AML-193 (cell line): ENCODE measurements around the gene PPP1R14B.

ENCODE experiments used
- DNase-seq, 2 experiments: peaks; one replicate each; lab custom pipeline; 2025; lab: John Stamatoyannopoulos, UW

PPP1R14B gene

DNA sequence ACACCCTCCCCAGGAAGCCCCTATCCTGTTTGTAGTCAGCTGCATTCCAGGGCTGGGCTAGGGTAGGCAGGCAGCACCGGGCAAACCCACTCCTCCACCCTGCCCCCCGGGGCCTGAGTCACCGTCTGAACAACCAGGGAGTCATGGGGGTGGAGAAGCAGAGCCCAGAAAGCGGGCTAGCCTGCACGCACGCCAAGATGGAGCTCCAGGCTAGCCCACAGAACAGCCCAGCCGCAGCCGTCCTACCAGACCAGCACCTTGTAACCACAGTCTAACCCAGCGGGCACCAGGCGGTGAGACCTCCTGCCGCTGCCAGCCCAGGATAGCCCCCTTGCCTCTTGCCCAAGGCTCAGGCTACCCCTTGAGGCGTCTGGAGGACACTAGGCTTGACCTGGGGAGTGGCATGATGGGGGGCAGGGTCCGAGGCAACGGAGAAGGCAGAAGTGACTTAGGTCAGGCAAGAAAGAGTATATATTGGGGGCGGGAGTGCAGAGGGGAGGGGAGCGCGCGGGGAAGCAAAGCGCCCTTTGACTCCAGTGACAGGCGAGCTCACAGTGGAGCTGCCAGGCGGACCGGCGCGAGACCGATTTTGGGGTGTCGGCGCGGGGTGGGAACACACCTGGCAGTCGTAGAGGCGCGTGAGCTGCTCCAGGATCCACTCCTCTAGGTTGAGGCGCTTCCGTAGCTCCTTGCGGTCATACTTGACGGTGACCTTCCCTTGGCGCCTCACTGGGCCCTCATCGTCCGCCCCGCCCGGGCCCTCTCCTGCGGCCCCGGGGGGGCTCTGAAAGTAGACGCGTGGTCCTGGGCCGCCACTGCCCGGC lies 734 bp downstream of the PPP1R14B start:
- peak in 1 of 2 experiments; percentile 30 for DNase-seq

DNA sequence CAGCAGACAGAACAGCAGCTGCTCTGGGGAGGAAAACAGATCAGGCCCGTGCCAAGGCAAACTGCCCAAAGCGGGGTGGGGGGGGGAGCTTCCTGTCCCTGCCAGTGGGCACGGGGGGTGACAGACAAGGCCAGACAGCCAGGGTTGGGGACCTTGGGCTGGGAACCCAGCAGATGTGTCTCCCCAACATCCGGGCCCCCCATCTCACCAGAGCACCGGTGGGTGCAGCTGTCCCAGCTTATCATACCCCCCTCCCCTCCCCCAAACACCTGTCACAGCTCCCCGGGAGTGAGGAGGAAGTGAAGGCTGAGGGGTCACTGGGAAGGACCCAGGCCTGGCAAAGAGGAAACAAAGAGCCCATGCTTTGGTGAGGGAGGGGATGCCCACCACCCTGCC lies 1.3 kb downstream of the PPP1R14B start:
- DNase-seq: peak; percentile 13 to 15

DNA sequence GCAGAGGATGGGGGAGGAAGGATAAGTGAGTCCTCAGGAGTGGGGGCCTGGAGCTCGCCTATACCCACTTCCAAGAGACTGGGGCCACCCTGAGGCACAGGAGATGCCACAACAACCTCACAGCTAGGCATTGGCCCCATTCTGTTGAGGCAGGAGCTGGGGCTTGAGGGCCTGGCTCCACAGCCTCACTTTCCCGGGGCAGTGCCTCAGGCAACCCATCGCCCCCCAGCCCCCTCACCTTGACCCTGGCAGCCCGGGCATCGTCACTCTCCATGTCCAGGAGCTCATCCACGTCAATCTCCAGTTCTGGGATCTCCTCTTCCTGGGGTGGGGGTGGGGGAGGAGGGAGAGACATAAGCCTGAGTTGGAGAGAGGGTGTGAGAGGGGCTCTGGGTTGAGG lies 1.8 kb downstream of the PPP1R14B start:
- DNase-seq: no peak

DNA sequence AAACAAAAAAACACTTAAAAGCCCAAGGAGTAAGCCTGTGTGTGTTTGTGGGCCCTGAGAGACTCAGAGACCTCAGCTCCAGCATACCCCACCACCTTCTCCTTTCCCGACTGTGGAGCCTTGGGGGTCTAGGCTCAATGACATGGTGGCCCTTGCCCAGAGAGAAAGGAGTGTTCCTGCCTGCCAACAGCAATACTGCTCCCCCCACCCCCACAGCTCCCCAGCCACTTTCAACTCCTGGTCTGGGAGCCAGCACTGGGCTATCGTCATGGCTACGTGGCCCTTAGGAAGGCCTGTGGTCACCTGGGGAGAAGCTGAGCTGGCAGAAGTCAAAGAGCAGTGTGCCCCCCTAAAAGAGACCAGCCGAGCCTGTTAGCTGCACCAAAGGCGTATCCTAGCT lies 2.6 kb downstream of the PPP1R14B start:
- DNase-seq: no peak

DNA sequence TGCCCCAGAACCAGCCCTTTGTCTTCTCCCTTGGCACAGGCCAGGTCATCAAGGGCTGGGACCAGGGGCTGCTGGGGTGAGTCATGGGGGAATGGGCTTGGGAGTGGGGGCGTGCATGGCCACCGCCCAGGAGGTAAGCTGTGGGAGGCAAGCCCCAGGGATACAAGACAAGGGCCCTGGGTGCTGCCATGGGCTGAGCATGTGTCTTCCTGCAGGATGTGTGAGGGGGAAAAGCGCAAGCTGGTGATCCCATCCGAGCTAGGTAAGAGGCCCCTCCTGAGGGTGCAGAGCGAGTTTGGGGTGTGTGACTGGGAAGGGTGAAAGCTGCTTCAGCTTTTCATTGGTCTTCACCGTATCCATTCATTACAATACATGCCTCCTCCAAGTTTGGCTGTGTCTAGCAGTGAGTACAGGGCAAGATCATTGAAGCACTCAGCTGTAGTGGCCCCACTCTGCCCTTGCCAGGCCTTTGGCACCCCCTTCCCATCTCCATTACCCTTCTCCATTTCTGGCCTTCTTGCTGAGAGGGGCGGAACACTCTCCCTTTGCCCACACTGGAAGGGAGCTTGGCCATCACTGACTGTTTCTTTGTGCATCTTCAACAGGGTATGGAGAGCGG lies 3.4 kb downstream of the PPP1R14B start:
- DNase-seq: no peak

DNA sequence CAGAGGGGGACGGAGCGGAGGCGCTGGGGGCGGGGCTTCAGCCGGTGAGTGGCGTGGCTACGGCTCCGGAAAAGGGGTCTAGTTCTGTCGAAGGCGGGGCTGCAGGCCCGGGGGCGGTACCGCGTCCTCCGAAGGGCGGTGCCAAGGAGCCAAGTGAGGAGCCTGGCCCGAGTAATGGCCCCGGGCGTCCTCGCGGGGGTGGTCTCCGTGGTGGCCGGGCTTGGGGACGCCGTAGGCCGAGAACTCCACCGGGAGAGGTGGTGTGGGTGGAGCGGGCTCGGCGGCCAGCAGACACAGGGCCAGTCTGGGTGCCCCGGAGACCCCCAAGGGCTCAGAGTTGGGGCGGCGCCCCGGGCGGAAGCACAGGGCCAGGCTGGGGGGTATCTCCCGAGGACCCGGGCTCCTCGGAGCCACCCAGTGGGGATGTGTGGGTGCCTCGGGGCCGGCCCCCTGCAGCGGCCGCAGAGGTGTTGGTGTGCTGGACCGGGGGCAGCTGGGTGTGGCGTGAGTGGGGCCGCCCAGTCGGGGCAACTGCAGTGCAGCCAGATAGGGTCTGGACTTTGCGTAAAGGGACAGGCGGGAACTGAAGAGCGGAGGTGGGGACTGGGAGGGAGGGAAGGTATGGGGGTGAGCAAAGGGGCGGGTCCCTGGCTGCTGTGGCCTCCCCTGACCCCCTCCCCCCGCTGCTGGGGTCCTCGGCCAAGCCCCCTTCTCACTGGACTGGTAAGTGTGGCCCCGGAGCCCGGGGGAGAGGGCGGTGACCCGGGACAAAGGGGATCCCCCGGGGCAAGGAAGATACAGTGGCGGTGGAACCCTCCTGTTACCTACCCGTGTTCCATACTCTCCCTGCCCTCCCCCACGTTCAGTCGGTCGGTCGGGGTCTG lies 5.0 kb downstream of the PPP1R14B start:
- DNase-seq: peak in 1 of 2 experiments; percentile 96

DNA sequence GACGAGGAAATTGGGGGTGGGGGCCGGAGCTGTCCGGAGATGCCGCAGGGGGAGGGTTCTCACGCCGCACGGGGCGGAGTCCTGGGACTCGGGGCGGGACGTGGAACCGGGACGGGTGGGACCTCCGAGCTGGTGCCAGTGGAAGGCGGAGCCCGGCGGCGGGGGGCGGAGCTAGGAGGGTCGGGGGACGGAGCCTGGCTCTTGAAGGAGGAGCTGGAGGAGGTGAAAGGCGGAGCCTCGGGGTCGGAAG lies 5.6 kb downstream of the PPP1R14B start:
- DNase-seq: peak in 1 of 2 experiments; percentile 93

DNA sequence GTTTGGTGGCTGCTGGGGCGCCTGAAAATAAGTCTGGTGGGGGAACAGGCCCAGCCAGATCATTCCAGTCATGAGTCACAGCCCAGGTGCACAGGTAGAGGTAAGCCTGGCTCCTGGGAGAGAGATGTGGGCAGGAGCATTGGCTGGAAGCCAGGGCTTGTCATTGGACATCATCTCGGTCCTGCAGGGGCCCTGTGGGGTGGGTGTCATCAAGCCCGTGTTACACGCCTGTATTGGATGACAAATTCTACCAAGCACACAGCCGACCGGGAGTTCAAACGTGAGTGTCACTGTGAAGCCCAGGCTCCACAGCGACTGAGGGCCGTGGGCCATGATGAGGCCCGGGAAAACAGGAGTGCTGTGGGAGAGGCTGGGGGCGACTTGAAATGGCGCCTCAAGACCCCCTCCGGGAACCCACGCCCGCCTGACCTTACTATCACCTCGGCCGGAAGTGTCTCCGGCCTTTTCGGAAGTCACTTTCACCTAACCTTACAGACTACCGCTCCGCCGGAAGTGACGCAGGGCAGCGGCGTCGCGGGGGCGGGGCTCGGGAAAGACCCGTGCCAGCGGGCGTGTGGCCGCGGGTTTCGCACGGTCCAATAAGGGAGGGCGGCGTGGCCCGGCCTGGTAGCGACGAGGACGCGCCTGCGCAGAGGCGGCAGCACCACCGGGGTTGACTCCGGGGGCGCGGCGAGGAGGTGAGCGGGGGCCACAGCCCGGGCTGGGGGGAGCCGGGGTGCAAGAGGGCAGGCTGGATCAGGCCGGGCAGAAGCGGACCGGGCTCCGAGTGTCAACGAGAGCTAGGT lies 6.1 kb downstream of the PPP1R14B start, which contains the start of gene FKBP2:
Gene FKBP2, plus strand, starts transcription at position 661 of the 806 bp plus-strand sequence. CDS start 1,293 bp downstream, outside the sequence.
- DNase-seq: peak; percentile 85 to 87

DNA sequence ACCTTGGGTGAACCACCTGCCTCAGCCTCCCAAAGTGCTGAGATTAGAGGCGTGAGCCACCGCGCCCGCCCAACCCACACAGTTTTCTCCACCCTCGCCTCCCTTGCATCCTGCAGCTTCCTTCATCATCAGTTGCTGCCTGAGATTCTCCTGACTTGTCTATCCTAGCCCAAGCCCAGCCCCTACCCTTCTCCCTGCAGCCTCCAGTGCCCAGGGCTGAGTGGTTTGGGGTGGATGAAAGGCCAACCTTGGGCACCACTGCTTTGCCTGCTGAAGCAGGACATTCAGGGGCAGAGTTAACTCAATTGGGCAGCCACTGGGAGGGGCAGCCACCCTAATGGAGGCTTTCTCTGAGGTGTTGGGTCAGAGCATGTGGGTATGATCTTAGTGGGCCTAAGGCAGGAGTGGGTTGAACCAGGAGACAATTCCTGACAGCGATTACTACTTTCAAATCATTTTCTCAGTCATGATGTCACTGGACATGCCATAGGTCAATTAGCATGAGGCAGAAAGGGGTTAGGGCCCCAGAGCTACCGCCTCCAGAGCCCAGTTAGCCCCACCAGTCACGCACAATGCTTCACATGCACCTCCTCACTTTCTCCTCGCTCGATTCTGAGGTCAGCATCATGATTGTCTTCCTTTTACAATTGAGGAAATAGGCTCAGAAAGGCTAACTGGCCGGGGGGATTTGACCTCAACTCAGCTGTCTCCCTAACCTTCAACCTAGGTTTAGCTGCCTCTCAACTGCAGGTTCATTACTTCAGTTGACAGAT lies 6.9 kb downstream of the PPP1R14B start:
- DNase-seq: peak; percentile 68 to 71

DNA sequence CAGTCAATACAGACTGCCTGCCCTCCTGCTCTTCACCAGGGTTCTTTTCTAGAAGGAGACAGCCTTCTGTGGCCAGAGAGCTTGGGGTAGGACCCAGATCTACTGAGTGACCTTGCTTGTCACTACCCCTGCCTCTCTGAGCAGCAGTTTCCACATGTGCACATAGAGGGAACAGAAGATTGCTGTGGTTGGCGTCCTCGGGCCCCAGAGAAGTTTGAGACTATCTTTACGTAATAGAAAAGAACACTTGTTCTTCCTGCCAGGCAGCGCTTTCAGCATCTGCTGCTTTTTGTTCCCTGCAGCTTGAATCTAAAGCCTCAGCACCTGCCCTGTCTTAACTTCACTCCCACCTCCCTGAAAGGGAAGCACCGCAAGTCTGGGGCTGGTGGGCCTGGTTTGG lies 7.7 kb downstream of the PPP1R14B start:
- DNase-seq: peak; percentile 37 to 52

DNA sequence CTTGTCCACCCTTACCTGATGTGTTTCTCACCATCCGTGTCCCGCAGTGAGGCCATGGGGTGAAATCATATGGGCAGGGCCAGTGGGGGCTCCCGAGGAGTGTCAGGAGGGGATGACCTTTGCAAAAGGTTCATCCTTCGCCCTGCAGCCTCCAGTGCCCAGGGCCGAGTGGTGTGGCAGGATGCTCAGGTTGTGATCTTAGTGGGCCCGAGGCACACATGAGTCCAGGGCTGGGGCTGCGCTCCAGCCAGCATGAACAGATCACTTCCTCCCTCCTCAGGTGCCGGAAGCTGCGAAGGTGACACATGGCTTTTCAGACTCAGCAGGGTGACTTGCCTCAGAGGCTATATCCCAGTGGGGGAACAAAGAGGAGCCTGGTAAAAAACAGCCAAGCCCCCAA lies 8.7 kb downstream of the PPP1R14B start:
- no peak for DNase-seq

DNA sequence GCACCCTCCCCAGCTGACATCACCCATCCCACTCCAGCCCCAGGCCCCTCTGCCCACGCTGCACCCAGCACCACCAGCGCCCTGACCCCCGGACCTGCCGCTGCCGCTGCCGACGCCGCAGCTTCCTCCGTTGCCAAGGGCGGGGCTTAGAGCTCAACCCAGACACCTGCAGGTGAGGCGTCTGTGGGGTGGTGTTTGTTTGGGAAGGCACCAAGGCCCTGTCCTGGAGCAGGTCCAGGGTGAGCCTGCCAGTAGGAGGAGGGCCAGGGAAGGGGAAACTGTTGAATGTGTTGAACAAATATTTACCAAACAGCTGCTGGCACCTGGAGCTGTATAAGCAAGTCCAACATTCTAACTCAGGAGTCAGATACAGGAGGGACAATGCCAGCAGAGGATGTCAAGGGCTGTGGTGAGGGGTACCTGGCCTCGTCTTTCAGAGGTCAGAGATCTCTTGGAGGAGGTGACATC lies 9.2 kb downstream of the PPP1R14B start:
- no peak for DNase-seq

DNA sequence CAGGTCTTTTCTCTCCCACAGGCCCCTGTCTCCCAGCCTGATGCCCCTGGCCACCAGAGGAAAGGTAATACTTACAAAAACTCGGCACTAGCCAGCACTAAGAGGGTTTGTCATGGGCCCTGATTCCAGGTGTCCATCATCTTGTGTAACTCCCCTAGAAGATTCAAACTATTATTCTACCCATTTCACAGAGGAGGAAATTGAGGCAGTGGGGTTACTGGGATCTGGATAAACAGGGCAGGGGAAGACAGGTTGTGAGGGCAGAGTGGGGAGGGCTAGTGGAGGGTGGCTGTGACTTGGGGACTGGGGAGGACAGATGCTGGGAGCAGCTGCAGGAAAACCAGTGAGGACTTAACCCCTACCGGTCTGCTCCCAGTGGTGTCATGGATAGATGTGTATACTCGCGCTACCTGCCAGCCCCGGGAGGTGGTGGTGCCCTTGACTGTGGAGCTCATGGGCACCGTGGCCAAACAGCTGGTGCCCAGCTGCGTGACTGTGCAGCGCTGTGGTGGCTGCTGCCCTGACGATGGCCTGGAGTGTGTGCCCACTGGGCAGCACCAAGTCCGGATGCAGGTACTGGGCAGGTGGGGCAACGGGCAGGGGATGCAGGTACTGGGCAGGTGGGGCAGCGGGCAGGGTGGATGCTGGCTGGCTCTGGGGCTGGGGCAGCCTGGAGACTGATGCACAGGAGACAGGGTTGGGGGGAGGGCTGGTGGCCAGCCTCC lies 11.1 kb downstream of the PPP1R14B start:
- no peak for DNase-seq

DNA sequence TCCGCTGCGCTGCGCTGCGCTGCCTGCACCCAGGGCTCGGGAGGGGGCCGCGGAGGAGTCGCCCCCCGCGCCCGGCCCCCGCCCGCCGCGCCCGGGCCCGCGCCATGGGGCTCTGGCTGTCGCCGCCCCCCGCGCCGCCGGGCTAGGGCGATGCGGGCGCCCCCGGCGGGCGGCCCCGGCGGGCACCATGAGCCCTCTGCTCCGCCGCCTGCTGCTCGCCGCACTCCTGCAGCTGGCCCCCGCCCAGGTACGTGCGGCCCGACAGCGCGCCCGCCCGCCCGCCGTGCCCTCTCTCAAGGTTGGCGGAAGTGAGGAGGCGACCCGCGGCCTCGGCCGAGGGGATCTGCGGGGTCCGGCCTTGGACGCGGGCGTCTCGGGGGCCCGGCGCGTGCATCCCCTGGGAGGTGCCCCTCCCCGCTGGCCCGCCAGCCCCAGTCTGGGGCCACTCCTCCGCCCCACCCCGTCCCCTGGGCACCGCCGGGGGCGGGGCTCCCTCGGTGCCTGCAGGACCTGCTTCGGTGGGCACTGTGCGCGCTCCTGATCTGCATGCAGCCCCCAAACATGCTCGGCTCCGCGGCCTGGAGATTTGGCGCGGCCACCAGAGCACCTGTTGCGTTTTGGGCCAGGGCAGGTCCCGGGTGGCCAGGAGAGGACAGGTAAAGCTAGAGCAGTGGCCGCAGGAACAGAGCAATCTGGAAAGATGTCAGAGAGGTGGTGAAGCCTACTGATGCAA lies 11.9 kb downstream of the PPP1R14B start:
- DNase-seq: no peak

DNA sequence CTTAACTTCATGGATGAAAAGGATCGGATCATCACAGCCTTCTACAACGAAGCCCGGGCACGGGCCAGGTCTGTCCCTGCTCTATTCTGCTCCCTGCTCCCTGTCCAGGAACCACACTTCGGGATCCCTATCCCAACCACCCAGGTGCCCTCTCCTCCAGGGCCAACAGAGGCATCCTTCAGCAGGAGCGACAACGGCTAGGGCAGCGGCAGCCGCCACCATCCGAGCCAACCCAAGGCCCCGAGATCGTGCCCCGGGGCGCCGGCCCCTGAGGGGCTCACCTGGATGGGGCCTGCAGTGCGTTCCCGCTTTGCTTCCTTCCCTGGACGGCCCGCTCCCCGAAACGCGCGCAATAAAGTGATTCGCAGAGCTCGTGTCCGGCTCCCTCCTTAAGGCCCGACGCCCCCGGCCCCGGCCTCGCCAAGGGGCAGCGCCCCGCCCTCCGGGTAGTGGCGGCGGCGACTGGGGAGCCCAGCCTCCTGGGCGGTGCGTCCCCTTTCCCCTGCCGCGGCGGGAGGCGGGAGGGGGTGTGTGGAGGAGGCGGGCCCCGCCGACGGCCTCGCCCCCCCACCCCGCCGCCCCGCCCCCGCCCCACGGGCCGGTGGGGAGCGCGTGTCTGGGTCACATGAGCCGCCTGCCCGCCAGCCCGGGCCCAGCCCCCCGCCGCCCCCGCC lies 12.7 kb downstream of the PPP1R14B start, which contains the start of gene VEGFB:
Gene VEGFB, plus strand, starts transcription at position 672 of the 674 bp plus-strand sequence. CDS start 250 bp downstream, outside the sequence.
- no peak for DNase-seq

DNA sequence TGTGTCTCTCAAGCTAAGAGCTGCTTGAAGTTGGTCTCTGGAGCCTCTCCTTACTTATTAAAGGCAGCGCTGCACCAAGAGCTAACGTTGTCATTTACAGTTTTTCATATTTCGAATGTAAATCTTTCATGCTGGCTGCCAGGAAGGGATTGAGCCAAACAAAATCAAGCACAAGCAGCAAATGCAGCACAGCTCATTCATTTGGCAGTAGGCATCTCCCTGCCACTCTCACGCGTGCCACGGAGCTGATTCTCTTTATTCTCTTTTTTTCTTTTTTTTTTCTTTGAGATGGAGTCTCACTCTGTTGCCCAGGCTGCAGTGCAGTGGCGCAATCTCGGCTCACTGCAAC lies 13.8 kb downstream of the PPP1R14B start:
- no peak for DNase-seq

DNA sequence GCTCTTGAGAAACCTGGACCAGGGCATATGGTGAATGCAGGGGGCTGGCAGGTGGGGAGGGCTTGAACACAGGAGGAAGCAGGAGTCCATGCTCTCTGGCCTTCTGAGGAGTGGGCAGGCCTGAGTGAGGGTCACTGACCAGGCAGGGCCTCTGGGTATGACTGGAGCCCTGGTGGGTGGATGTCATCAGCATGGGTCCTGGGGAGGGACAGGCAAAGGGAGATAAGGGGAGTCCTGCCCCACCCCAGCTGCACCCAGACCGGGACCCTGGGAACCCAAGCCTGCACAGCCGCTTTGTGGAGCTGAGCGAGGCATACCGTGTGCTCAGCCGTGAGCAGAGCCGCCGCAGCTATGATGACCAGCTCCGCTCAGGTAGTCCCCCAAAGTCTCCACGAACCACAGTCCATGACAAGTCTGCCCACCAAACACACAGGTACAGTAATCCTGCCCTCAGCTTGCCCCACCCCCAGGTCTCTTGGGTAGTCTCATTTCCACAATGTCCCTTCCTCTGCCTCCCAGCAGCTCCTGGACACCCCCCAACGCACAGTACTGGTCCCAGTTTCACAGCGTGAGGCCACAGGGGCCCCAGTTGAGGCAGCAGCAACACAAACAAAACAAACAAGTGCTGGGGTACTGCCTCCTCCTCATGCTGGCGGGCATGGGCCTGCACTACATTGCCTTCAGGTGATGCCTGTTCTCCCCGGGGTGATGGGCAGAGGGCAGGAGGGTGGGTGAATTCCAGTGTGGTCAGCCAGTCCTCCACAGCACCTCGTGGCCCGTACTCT lies 14.4 kb downstream of the PPP1R14B start:
- DNase-seq: no peak

DNA sequence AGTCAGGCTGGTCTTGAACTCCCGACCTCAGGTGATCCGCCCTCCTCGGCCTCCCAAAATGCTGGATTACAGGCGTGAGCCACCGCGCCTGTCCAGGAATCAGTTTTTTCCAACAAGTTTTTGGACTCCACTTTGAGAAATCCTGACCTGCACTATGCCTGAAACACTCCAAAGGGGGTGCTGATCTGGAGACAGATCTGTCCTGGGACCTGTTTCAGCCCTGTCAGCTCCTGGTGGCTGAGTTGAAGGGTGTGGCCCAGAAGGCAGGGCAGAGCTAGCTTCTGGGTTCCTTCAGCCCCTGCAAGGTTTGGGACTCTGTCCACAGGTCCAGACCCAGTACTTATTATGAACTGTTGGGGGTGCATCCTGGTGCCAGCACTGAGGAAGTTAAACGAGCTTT lies 15.2 kb downstream of the PPP1R14B start:
- DNase-seq: no peak
